Fibroblast of the aortic adventitia (primary cell): ENCODE measurements around the gene MXD4. TPM values are rescaled to one million over a fixed set of nuclear protein-coding genes. Genes with fewer than 3 reads are reported as not detected.
"Not testable (repeated sequence)": the region's sequence is repeated elsewhere in the genome, so short reads cannot be mapped to it uniquely, and the experiment has no call there.

ENCODE experiments used
- DNase-seq: peaks from one replicate; pipeline ENCODE4 v3.0.0-alpha.2; 2010; ENCODE audit warnings: low read depth
- H3K4me3 ChIP-seq: 2 replicates; pipeline ENCODE4 v1.5.1; 2011; ENCODE audit warnings: low read depth, mild to moderate bottlenecking, control low read depth, low read length, moderate library complexity
- total RNA-seq: library from RNA; depleted of rRNA; stranded (reverse); fragments of >200 nt; gene quantifications from 2 replicates; pipeline ENCODE4 v1.2.3, GENCODE V29; 2012; ENCODE audit warnings: low replicate concordance
- TF ChIP-seq, protein P1 (sequence below): IDR thresholded peaks from 2 replicates; pipeline ENCODE4 v1.5.1; 2011; ENCODE audit warnings: mild to moderate bottlenecking, low read length, control low read depth, inconsistent platforms; ENCODE audit not compliant: insufficient read depth

The MXD4 gene
- total RNA-seq, 1 donor = 43.5 TPM

DNA sequence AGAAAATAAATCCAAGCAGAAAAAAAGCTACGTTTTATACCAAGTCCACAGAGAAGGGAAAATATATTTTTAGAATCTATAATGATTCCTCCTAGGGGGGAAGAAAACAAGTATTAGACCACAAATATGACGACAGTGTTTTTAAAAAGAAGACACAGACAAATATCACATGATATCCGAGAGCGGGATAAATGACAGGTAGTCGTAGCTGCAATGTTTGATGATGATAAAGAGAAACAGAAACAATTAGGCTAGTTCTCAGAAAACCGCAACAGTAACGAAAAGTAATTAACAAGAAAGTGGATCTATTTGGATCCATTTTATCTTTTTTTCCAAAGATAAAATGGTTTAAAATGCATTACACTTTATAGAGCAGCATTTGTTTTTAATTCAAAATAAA lies 20.9 kb downstream of the MXD4 start:
- DNase-seq = no peak
- TF ChIP-seq, protein P1, sequence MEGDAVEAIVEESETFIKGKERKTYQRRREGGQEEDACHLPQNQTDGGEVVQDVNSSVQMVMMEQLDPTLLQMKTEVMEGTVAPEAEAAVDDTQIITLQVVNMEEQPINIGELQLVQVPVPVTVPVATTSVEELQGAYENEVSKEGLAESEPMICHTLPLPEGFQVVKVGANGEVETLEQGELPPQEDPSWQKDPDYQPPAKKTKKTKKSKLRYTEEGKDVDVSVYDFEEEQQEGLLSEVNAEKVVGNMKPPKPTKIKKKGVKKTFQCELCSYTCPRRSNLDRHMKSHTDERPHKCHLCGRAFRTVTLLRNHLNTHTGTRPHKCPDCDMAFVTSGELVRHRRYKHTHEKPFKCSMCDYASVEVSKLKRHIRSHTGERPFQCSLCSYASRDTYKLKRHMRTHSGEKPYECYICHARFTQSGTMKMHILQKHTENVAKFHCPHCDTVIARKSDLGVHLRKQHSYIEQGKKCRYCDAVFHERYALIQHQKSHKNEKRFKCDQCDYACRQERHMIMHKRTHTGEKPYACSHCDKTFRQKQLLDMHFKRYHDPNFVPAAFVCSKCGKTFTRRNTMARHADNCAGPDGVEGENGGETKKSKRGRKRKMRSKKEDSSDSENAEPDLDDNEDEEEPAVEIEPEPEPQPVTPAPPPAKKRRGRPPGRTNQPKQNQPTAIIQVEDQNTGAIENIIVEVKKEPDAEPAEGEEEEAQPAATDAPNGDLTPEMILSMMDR = no peak
- H3K4me3 ChIP-seq = peak overlapping the region; percentile 73

GRCh38 chr4:2236944-2237666 lies 24.8 kb downstream of the MXD4 start:
- no peak overlapping the region for H3K4me3 ChIP-seq
- no peak for DNase-seq
- TF ChIP-seq, protein P1 = no peak

DNA sequence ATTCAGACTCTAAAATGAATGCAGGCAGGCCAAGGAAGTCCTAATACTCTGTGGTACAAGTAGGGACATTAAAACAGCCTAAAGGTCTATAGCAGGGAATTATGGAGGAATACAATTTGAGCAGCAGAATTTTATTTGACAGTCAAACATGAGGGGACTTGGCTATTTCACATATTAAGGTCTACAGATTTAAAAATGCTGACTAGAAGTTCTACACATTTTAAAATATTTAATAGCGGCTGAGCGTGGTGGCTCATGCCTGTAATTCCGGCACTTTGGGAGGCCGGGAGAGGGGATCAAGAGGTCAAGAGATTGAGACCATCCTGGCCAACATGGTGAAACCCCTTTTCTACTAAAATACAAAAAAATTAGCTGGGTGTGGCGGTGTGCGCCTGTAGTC lies 30.8 kb downstream of the MXD4 start:
- no peak for DNase-seq
- no peak overlapping the region for H3K4me3 ChIP-seq
- TF ChIP-seq, protein P1 = no peak

- H3K4me3 ChIP-seq = no peak overlapping the region
- TF ChIP-seq, protein P1 = no peak
- DNase-seq = no peak
Measured at GRCh38 chr4:2226261-2226660, 35.6 kb downstream of the MXD4 start.

- no peak for DNase-seq
- no peak overlapping the region for H3K4me3 ChIP-seq
- TF ChIP-seq, protein P1 = no peak
Measured at GRCh38 chr4:2222838-2223237, 39.1 kb downstream of the MXD4 start.

GRCh38 chr4:2221378-2221777 lies 40.5 kb downstream of the MXD4 start:
- DNase-seq = not testable (repeated sequence)

DNA sequence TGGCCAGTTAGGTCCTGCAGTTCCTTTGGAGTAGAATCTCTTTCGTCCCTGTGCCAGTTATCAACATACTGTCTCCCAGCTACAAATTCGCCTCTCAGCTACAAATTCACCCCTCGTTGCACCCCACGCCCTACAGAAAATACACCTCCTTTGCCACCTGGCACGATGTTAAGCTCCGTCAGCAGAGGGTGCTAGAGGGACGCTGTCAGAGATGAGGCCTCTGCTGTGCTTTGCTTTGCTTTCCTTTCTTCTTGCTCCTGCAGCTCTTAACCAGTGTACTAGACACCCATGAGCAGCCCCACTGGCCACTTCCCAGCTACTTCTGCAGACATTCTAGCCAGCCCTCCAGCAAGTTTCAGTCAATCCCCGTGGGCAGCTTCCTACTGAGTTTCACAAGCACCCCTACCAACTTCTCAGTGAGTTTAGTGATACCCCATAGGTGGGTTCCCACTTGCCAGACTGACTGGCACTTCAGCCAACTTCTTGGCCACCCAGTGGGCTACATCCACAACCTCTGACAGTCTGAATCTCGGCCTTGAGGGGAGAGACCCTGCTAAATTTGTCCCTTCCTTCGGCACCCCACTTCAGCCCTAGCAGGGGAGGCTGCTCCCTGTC lies 41.8 kb downstream of the MXD4 start:
- no peak overlapping the region for H3K4me3 ChIP-seq
- TF ChIP-seq, protein P1 = peak; percentile 96
- DNase-seq = peak; percentile 79

More at GRCh38 chr4:2221378-2221777, 40.5 kb downstream of the MXD4 start:
- not testable (repeated sequence) for H3K4me3 ChIP-seq
